UCSD-AML1 (cell line): ENCODE results near the gene TPRX1.
"Not testable (repeated sequence)": the region's sequence is repeated elsewhere in the genome, so short reads cannot be mapped to it uniquely, and the experiment has no call there.

Experiments used
- DNase-seq: peaks from one replicate; lab custom pipeline; 2025; ENCODE audit not compliant: unreplicated experiment; lab: John Stamatoyannopoulos, UW

The TPRX1 gene, protein sequence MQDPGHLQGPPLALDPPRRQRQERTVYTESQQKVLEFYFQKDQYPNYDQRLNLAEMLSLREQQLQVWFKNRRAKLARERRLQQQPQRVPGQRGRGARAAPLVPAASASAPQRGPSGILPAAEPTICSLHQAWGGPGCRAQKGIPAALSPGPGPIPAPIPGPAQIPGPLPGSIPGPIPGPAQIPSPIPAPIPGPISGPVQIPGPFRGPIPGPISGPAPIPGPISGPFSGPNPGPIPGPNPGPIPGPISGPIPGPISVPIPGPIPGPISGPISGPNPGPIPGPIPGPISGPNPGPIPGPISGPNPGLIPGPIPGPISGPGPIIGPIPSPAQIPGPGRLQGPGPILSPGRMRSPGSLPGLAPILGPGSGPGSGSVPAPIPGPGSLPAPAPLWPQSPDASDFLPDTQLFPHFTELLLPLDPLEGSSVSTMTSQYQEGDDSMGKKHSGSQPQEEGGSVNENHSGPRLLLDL

DNA sequence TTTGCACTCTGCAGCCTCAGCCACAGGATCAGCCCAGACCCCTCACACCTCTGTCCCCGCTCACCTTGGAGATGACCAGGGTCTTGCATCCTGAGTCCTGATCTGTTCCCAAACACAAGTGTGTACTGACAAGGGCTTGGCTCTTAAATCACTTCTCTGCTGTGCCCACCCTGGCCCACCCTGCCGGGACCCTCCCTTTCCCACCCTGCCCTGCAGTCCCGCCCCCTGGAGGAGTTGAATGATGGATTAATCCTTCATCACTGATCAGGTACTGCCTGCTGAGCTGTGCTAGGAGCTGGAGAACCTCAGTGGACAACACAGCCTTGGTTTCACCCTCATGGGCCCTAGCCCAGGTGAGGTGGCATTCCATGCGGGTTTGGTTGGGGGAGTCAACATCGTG lies at the start of gene TPRX1:
TPRX1 (minus strand) TSS at position 101 of the 400 bp plus-strand sequence; CDS start at position 89, 12 bp downstream.
- DNase-seq = not testable (repeated sequence)

DNA sequence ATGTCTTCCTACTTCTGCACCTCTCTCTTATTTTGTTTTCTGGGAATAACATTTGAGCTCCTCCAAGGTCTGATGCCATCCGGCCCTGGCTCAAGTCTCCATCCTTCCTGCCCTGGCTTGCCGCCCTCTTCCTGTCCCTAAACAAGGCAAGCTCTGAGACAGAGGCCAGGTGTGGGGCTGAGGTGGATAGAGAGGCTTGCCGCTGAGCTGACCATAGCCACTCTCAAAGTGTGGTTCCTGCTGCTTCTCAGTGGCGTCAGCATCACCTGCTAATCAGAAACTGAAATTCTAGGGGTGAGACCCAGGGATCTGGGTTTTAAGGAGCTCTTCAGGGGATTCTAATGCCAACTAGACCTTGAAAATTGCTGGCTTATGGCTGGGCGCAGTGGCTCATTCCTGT lies 48.7 kb upstream of the TPRX1 start:
- no peak for DNase-seq

DNA sequence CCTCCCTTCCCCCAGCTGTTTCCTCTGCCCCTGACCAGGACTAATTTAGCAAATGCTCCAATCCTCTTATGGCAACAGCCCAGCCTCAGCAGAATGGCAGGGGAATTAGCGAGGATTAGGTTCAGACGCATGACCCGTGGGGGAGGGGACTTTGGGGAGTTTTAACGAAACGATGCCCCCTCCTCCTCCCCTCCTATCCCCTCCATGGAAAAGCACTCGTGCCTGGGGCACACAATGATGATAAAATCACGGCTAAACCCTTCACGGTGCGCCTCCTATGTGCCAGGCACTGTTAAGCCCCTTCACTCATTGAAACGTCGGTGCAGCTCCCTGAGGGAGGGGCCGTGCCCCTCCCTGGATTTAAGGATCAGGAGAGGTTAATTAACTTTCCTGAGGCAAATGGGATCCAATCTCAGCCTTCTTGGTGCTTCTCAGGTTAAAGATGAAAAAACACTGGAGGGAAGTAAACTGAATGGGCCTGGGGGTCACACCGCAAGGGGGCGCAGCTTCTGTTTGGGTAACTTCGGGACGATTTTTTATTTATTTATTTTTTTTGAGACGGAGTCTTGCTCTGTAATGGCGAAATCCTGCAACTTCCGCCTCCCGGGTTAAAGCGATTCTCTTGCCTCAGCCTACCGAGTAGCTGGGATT lies 44.6 kb upstream of the TPRX1 start:
- no peak for DNase-seq

DNA sequence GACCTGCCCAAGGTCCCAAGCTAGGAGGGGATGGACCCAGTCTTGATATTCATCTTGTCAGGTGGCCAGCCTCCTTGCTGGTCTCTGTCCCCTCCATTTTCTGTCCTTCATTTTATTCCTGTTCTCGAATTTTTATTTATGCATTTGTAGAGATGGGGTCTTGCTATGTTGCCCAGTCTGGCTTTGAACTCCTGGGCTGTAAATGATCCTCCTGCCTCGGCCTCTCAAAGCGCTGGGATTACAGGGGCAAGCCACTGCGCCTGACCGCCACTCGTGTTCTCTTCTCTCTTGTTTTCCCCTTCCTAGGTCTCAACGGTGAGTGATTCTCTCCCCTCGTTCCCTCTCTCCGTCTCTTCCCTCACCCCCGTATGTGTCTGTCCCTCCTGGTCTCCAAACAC lies 44.1 kb upstream of the TPRX1 start:
- DNase-seq = no peak

DNA sequence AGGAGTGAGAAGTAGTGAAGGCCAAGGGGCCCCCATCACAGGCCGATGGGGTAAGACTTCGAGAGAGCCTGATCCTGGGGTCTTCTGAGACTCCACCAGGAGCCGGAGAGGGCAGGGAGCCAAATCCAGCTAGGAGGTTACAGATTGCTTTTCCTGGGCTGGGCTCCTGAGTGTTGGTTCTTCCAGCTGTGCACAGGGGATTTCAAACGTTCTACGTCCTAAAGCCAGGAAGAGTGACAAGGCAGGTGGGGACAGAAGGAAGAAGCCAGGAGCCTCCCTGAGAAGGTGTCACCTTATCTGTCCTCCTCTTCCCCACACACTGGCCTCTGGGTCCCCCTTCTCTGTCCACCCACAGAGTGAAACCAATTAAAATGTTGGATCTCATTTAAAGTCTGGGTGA lies 38.6 kb upstream of the TPRX1 start:
- no peak for DNase-seq

DNA sequence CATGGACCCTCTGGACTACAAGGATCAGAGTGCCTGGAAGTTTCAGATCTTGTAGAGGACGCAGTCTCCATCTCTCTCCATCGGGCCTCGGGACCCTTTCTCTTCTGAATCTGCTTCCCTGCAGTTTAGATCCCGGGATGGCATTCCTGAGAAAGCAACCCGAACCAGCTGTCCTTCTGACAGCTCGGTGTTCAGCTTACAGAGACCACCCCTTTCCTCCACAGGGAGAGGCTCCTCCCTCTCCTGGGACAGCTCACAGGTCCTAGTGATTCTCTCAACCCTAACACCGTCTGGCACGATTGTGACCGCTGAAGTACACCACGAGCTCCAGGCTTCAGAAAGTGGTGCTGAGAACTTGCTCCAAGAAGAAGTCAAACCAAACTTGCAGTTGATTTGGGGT lies 35.6 kb upstream of the TPRX1 start:
- no peak for DNase-seq

DNA sequence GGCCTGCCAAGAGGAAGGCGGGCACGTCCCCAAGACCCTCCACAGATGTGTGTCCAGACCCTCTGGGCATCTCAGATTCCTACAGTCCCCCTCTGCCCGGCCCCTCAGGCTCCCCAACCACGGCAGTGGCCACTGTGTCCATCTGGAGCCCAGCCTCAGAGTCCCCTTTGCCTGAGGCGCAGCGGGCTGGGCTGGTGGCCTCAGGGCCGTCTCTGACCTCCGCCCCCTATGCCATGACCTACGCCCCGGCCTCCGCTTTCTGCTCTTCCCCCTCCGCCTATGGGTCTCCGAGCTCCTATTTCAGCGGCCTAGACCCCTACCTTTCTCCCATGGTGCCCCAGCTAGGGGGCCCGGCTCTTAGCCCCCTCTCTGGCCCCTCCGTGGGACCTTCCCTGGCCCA lies 35.1 kb upstream of the TPRX1 start:
- DNase-seq = no peak

DNA sequence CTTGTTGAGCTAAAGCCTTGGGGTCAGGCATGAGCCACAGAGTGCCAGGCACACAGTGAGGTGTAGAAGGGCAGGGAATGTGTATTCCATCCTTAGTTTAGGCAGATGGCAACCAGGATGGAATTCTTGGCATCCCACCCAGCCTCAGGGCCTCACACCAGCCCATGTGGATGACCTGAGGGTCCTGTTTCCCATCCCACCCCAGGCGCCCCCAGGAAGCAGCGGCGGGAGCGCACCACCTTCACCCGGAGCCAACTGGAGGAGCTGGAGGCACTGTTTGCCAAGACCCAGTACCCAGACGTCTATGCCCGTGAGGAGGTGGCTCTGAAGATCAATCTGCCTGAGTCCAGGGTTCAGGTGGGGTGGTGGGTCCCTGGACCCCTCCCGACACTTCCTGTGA lies 31.7 kb upstream of the TPRX1 start:
- no peak for DNase-seq

DNA sequence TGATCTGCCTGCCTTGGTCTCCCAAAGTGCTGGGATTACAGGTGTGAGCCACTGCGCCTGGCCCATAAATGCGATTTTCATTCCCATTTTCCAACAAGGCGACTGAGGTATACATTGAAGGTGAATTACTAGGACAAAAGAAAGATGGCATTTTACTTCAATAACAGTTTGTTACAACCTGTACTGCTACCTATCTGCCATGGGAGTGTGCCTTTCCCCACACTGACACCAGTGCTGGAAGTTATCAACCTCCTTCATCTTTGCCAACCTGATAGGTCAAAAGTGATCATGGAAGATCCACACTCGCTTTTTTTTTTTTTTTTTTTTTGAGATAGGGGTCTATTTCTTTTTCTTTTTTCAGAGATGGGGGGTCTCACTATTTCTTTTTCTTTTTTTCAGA lies 28.4 kb upstream of the TPRX1 start:
- DNase-seq = no peak

DNA sequence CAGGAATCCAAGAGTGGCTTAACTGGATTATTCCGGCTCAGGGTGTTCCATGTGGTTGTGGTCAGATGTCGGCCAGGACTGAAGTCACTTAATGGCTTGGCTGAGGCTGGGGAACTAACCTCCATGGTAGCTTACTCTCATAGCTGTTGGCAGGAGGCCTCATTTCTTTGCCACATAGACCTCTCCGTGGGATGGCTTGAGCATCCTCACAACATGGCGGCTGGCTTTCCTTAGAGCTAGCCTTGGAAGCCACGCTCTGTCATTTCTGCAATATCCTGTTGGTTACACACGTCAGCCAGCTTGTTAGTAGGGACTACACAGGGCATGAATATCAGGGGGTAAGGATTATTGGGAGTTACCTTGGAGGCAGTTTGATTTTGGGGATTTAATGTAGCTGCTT lies 22.4 kb upstream of the TPRX1 start:
- DNase-seq = no peak

DNA sequence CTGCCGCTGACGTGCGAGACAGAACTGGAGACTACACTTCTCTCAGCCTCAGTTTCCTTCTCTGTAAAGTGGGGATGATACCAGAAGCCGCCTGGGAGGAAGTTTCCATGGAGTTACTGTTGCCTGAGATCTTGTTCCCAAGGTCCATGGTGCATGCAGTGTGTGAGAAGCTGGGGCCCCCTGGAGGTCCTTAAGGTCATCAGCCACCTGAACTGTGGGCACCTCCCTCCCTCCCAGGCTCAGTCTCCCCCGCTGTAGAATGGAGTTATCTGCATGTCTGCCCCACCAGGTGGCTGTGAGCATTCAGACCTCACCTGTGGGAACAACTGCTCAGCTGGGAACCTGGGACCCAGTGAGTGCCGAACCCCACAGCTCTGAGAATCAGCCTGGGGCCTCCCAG lies 20.0 kb upstream of the TPRX1 start:
- no peak for DNase-seq

DNA sequence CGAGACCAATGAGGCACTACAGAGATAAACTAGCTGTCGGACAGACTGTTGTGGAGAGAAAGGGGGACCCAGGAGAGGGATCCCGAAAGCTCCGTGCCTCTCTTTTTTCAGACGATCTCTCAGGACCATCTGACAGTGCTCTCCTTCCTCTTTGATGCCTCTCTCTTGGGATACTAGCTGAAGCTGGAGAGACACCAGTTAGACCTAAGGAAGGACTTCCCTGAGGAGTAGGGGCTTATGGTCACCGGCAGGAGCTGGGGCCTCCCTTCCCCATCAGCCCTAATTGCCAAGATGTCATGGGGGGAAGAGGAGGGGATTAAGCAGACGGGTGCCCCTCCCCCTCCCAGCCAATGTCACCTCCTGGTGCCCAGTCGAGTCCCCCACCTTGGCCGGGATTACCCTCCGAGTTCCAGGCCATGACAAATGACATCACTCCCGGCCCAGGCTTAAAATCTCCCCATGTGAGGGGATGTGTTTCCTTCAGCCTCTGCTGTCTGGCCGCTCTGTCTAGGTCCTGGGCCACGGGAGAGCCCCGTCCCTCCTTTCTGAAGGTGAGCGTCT lies 17.2 kb upstream of the TPRX1 start, which contains the start of gene CRX:
CRX (plus strand) TSS at position 478 of the 561 bp plus-strand sequence. CDS start 12,507 bp downstream, outside the sequence.
- DNase-seq = no peak

DNA sequence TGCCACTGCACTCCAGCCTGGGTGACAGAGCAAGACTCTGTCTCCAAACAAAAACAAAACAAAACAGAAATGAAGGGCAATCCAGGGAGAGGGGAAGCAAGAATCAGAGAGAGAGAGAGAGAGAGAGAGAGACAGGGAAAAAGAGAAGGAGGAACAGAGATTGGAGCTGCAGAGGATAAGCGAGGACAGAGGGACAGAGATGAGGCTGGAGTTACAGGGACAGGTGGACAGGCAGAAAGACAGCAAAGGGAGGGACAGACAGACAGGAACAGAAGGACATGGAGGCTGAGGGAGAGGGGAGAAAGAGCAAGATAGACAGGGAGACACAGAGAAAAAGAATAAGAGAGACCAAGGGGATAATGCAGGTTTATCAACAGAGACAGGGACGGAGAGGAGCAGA lies 16.1 kb upstream of the TPRX1 start:
- DNase-seq = no peak

DNA sequence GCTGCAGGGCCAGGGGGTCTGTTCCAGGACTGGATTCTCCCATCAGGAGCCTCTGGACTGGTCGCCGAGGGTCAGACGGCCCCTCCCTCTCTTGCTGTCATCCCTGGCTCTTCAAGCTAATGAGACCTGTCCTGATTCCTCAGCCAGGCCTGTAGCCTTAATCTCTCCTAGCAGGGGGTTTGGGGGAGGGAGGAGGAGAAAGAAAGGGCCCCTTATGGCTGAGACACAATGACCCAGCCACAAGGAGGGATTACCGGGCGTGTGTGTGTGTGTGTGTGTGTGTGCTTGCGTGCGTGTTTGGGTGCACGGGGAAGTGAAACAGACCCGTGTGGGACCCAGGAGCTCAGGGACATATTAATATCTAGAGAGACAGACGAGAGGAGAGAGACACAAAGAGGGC lies 15.5 kb upstream of the TPRX1 start:
- DNase-seq = no peak

DNA sequence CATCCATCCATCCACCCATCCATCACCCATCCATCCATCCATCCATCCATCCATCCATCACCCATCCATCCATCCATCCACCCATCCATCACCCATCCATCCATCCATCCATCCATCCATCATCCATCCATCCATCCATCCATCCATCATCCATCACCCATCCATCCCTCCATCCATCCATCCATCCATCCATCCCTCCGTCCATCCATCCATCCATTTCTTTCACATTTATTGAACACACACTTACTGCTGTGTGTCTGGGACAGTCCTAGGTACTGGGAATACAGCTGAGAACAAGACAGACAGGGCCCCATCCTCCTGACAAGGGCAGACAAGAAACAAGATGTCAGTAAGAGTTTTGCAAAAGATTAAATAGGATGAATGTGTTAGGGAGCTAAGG lies 13.9 kb upstream of the TPRX1 start:
- not testable (repeated sequence) for DNase-seq

DNA sequence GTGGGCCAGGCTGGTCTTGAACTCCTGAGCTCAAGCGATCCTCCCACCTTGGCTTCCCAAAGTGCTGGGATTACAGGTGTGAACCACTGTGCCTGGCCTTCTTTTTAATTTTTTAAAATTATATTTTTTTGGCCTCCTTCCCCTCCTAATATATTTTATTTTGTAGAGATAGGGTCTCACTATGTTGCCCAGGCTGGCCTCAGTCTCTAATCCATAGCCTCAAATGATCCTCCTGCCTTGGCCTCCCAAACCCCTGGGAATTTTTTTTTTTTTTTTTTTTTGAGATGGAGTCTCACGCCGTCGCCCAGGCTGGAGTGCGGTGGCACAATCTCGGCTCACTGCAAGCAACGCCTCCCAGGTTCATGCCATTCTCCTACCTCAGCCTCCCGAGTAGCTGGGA lies 11.9 kb upstream of the TPRX1 start:
- DNase-seq = not testable (repeated sequence)

DNA sequence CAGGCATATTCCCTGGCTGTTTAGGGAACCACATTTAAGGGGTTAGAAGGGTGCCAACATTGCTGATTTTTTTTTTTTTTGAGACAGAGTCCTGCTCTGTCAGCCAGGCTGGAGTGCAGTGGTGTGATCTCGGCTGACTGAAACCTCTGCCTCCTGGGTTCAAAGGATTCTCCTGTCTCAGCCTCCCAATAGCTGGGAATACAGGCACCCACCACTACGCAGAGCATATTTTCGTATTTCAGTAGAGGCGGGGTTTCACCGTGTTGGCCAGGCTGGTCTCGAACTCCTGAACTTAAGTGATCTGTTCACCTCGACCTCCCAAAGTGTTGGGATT lies 9.6 kb upstream of the TPRX1 start:
- no peak for DNase-seq

DNA sequence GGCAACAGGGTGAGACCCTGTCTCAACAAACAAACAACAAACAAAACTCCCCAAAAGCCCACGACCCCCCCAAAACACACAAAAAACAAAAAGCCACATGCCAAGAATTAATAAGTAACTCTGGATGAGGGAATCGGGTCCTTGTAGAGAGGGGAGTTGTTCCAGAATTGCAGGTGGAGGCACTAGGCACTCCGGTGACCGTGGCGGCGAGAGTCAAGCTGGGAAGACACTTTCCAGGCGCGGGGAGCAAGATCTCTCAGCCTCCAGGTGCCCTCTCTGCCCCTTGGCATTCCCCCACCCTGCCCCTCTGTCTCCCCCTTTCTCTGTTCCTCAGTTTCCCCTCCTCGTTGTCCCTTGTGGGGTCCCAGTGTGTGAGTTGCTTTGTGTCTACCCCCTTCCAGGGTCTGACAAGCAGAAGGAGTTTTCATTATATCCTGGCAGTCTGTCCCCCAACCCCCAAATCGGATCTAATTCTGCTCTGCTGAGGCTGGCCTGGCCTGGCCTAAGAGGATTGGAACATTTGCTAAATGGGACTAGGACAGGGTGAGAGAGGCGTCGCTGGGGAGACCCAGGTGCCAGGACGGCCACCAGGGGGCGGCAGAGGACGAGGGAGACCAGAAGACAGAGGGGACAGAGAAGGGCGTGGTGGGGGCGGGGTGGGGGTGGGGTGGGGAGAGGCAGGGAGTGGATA lies 9.1 kb upstream of the TPRX1 start:
- peak; percentile 75 for DNase-seq

DNA sequence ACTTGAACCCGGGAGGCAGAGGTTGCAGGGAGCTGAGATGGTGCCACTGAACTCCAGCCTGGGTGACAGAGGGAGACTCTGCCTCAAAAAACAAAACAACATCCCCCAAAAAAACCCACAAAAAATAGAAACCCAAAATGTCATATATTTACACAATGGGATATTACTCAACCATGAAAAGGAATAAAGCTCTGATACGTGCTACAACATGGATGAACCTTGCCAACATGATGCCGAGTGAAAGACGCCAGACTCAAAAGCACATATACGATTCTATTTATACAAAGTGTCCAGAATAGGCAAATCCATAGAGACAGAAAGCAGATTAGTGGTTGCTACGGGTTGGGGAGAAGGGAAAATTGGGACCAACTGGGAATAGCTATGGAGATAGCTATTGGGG lies 2.1 kb upstream of the TPRX1 start:
- no peak for DNase-seq

DNA sequence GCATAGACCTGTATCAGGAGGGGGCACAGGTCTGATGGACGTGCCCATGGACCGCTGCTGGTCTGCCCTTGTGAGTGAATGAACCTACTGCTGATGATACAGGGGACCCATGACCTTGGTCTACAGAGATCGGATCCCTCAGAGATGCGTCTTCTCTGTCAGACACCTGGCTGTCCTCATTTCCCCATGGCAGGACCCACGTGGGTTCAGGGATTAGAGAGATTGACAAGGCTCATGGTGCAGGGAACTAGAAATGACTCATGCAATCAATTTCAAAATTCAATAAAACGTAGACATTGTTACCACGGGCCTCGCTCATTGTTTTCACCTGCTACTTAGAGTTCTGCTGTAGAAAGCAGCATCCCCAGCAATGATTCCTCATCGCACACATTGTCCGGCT lies 962 bp upstream of the TPRX1 start:
- no peak for DNase-seq

DNA sequence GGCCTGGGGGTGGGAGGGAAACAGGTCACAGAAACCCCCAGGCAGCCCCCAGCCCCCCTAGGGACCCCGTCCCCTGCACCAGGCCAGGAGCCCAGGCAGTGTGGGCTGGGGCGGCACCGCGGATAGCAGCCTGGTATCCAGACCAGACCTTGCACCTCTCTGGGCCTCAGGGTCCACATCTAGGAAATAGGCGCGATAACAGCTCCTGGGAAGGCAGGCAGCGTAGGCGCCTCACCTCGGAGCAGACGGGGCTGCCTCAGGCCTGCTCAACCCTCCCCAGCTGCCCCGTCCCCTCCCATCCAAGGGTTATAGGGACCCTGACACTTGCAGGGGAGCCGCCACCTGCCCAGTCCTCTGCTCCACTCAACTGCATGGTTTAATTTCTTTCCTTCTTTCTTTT lies 680 bp downstream of the TPRX1 start:
- DNase-seq = not testable (repeated sequence)

DNA sequence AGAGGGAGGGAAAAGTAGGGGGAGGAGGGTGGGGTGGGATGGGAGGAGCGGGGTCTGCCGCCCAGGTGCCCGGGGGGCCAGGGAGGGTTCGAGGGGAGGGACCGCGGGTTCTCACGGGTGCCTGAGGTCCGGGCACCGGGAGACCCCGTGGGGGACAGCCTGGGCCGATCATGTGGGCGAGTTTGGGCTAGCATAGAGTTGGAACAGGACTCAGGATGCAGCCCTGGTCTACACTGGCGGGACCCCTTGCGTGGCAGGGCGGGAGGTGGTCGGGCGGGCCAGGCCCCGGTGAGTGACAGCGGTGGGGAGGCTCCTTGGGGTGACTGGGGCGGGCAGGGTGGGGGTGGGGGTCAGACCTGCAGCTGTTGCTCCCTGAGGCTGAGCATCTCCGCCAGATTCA lies 1.2 kb downstream of the TPRX1 start:
- DNase-seq = not testable (repeated sequence)
